ENCODE results near the gene OSBPL3.

DNA sequence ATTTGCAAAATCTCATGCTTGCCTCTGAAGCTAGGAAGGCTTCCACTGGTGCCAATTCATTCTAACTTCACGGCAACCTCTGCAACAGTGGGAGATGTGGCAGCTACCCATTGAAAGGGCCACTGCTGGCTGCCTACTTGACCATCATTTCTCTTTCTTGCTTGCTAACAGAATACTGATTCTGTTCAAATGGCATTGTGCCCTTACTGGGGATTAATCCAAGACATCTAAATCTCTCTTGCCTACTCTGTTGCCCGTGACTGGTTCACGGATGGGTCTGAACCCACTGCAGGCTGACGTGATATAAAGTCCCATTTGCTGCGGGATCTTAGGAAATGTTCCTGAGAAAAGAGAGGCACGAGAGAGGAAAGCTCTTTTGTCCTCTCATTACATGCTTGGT is 171.5 kb downstream of the OSBPL3 start:
- no peak for TF ChIP-seq EZH2 (optimal IDR thresholded peaks at IDR 0.05; ENCODE audit: low read depth, low read length)
- TF ChIP-seq, protein P1, sequence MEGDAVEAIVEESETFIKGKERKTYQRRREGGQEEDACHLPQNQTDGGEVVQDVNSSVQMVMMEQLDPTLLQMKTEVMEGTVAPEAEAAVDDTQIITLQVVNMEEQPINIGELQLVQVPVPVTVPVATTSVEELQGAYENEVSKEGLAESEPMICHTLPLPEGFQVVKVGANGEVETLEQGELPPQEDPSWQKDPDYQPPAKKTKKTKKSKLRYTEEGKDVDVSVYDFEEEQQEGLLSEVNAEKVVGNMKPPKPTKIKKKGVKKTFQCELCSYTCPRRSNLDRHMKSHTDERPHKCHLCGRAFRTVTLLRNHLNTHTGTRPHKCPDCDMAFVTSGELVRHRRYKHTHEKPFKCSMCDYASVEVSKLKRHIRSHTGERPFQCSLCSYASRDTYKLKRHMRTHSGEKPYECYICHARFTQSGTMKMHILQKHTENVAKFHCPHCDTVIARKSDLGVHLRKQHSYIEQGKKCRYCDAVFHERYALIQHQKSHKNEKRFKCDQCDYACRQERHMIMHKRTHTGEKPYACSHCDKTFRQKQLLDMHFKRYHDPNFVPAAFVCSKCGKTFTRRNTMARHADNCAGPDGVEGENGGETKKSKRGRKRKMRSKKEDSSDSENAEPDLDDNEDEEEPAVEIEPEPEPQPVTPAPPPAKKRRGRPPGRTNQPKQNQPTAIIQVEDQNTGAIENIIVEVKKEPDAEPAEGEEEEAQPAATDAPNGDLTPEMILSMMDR (IDR thresholded peaks at IDR 0.05; ENCODE audit: low read length): no peak

Measured in MM.1S (cell line).